Measurements from ENCODE around the gene ZNF398. TPM values are rescaled to one million over a fixed set of nuclear protein-coding genes. Genes with fewer than 3 reads are reported as not detected.

Gene ZNF398
- total RNA-seq, 1 donor from 2014 or later, result 19.5 TPM

GRCh38 chr7:149153346-149153745 is 6.1 kb downstream of the ZNF398 start:
- TF ChIP-seq CTCF (conservative IDR thresholded peaks at IDR 0.05), result no peak
- Mint-ChIP-seq H3K4me1 (ENCODE audit: unreplicated experiment) (peaks cover 22% of the 10 kb centered on the region), H3K4me3 (no peak overlapping the region), H3K36me3 (peaks cover 41% of the 10 kb centered on the region), H3K27ac (peak overlapping the region; percentile 41), H3K27me3 (no peaks in the 10 kb centered on the region), H3K9me3 (no peaks in the 10 kb centered on the region)
- DNase-seq (ENCODE audit: extremely low spot score, unreplicated experiment), result no peak

- Mint-ChIP-seq H3K4me3 (peak overlapping the region; percentile 52), H3K27ac (peak overlapping the region; percentile 41), H3K36me3 (peaks cover 42% of the 10 kb centered on the region)
Observed at GRCh38 chr7:149154056-149154455, 6.8 kb downstream of the ZNF398 start.

GRCh38 chr7:149156898-149157297 is 9.6 kb downstream of the ZNF398 start:
- H3K9me3 Mint-ChIP-seq, result no peaks in the 10 kb centered on the region
- H3K27me3 Mint-ChIP-seq, result no peaks in the 10 kb centered on the region
- TF ChIP-seq CTCF (conservative IDR thresholded peaks at IDR 0.05), result no peak
- peaks cover 6% of the 10 kb centered on the region for H3K4me1 Mint-ChIP-seq (ENCODE audit: unreplicated experiment)
- no peak overlapping the region for H3K27ac Mint-ChIP-seq
- no peak for DNase-seq (ENCODE audit: extremely low spot score, unreplicated experiment)
- H3K36me3 Mint-ChIP-seq, result peaks cover 43% of the 10 kb centered on the region
- H3K4me3 Mint-ChIP-seq, result no peak overlapping the region

More at GRCh38 chr7:149154056-149154455, 6.8 kb downstream of the ZNF398 start:
- no peak for TF ChIP-seq CTCF (conservative IDR thresholded peaks at IDR 0.05)
- Mint-ChIP-seq H3K9me3 (no peaks in the 10 kb centered on the region), H3K4me1 (ENCODE audit: unreplicated experiment) (peaks cover 17% of the 10 kb centered on the region), H3K27me3 (no peaks in the 10 kb centered on the region)
- DNase-seq (ENCODE audit: extremely low spot score, unreplicated experiment), result no peak

- Mint-ChIP-seq H3K9me3 (no peaks in the 10 kb centered on the region), H3K36me3 (peaks cover 25% of the 10 kb centered on the region), H3K27me3 (no peaks in the 10 kb centered on the region), H3K4me1 (ENCODE audit: unreplicated experiment) (no peaks in the 10 kb centered on the region), H3K4me3 (no peak overlapping the region), H3K27ac (peak overlapping the region; percentile 53)
- no peak for DNase-seq (ENCODE audit: extremely low spot score, unreplicated experiment)
- TF ChIP-seq CTCF (conservative IDR thresholded peaks at IDR 0.05), result no peak
Observed at GRCh38 chr7:149161241-149161848, 14.1 kb downstream of the ZNF398 start.

- H3K4me3 Mint-ChIP-seq, result no peak overlapping the region
- H3K36me3 Mint-ChIP-seq, result peaks cover 21% of the 10 kb centered on the region
- H3K9me3 Mint-ChIP-seq, result no peaks in the 10 kb centered on the region
- TF ChIP-seq CTCF (conservative IDR thresholded peaks at IDR 0.05), result no peak
- DNase-seq (ENCODE audit: extremely low spot score, unreplicated experiment), result no peak
- H3K27ac Mint-ChIP-seq, result no peak overlapping the region
- no peaks in the 10 kb centered on the region for H3K4me1 Mint-ChIP-seq (ENCODE audit: unreplicated experiment)
- no peaks in the 10 kb centered on the region for H3K27me3 Mint-ChIP-seq
Observed at GRCh38 chr7:149166142-149166541, 18.9 kb downstream of the ZNF398 start.

Measured in type B pancreatic cell (in vitro differentiated cells).